Muscle layer of colon (tissue), 2 donors: Measurements from ENCODE around the gene RND1.
A peak's percentile ranks its signal among the peaks of the same experiment; 100 is the strongest.

Experiments
- H3K27ac ChIP-seq: one replicate; pipeline ENCODE4 v1.7.0; 2013; ENCODE audit warnings: low read depth, mild to moderate bottlenecking, low read length, moderate library complexity
- H3K27me3 ChIP-seq, 2 donors: one replicate each; pipeline ENCODE4 v1.7.0; 2013; ENCODE audit warnings: low read length in 2 of 2, mild to moderate bottlenecking in 2 of 2; ENCODE audit not compliant: insufficient read depth in 2 of 2, control insufficient read depth in 1 of 2
- H3K36me3 ChIP-seq: one replicate; pipeline ENCODE4 v1.7.0; 2013; ENCODE audit warnings: mild to moderate bottlenecking, low read length; ENCODE audit not compliant: insufficient read depth
- H3K4me1 ChIP-seq: one replicate; pipeline ENCODE4 v1.7.0; 2013; ENCODE audit warnings: mild to moderate bottlenecking, low read length; ENCODE audit not compliant: insufficient read depth
- H3K4me3 ChIP-seq, 2 donors: one replicate each; pipeline ENCODE4 v1.7.0; 2013; ENCODE audit warnings: low read length in 2 of 2, low read depth in 1 of 2, mild to moderate bottlenecking in 1 of 2, moderate library complexity in 1 of 2
- H3K9ac ChIP-seq: one replicate; pipeline ENCODE4 v1.7.0; 2013; ENCODE audit warnings: low read length
- H3K9me3 ChIP-seq: one replicate; pipeline ENCODE4 v1.7.0; 2013; ENCODE audit warnings: mild to moderate bottlenecking, low read length
- donor health status: abdominal sarcoma.
- donor health status: Adenocarcinoma of cecum.

The RND1 gene

DNA sequence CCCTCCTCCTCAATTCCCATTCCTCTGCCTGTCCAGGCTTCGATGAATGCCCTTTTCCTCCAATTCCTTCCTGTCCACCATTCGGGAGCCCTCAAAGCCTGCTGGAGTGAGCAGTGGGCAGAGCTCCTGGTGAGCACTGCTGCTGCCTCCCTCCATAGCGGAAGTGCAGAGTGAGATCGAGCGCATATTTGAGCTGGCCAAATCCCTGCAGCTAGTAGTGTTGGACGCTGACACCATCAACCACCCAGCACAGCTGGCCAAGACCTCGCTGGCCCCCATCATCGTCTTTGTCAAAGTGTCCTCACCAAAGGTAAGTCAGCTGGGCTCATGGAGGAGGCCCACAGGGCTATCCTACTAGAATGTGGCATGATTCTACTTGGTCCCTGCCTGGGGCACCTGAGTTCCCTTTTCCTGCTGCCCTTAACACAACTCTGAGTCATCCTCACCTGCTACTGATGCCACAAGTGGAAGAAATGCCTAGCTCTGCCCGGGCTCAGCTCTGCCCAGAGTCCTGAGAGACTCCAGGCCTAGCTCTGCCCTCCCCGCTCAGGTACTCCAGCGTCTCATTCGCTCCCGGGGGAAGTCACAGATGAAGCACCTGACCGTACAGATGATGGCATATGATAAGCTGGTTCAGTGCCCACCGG is 39.3 kb downstream of the RND1 start:
- H3K4me1 ChIP-seq: no peaks in the 10 kb centered on the region
- peaks cover 34% of the 10 kb centered on the region for H3K36me3 ChIP-seq
- no peak overlapping the region for H3K27ac ChIP-seq
- H3K9ac ChIP-seq: no peak overlapping the region
- no peaks in the 10 kb centered on the region for H3K27me3 ChIP-seq
- H3K4me3 ChIP-seq: no peak overlapping the region
- no peaks in the 10 kb centered on the region for H3K9me3 ChIP-seq

DNA sequence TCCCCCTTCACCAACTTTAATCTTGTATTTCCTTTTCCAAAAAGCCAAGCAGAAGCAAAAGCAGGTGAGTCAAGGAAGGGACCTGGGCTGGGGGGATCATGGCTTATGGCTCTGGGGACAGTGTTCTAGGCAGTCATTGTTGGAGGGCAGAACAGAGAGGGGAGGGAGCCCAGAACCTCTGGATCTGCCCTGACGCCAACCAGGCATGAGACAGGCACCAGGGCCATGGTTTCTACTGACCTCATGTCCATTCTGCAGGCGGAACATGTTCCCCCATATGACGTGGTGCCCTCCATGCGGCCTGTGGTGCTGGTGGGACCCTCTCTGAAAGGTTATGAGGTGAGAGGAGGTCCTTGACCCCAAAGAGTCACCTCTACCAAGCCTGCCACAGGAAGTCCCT is 40.8 kb downstream of the RND1 start:
- Histone ChIP-seq H3K36me3 (peaks cover 20% of the 10 kb centered on the region), H3K9me3 (no peaks in the 10 kb centered on the region), H3K4me1 (no peaks in the 10 kb centered on the region), H3K27me3 (no peaks in the 10 kb centered on the region), H3K9ac (no peak overlapping the region), H3K27ac (no peak overlapping the region), H3K4me3 (no peak overlapping the region)

DNA sequence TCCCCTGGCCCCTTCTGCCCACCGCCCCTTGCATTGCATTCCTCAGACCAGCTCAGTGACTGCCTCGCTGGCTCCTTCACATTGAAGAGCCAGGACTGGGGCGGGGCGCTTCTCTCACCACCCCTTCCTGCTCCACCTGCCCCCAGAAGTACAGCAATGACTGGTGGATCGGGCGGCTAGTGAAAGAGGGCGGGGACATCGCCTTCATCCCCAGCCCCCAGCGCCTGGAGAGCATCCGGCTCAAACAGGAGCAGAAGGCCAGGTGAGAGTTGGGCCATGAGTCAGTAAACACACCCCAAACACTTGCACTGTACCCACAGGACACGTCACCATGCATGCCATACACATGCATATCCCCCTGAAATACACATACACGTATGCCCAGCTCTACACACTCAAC is 41.6 kb downstream of the RND1 start:
- peaks cover 3% of the 10 kb centered on the region for H3K4me1 ChIP-seq
- no peaks in the 10 kb centered on the region for H3K9me3 ChIP-seq
- H3K27me3 ChIP-seq: no peaks in the 10 kb centered on the region
- H3K27ac ChIP-seq: no peak overlapping the region
- H3K9ac ChIP-seq: no peak overlapping the region
- no peak overlapping the region for H3K4me3 ChIP-seq
- peaks cover 12% of the 10 kb centered on the region for H3K36me3 ChIP-seq

DNA sequence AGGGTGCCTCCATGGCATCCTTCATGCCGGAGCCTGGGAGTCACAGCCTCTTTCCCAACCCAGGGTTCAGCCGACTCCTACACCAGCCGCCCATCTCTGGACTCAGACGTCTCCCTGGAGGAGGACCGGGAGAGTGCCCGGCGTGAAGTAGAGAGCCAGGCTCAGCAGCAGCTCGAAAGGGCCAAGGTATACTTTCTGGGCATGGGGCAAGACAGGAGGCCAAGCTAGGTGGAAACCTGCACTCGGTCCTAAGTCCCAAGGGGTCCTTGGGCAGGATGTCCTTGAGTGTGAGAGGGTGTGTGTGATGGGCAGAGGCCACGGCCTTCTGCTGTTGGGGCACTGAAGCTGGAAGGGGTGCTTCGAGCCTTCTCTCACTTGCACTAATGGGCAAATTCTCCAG is 42.4 kb downstream of the RND1 start:
- Histone ChIP-seq H3K36me3 (peaks cover 12% of the 10 kb centered on the region), H3K27ac (no peak overlapping the region), H3K4me1 (peaks cover 7% of the 10 kb centered on the region), H3K9me3 (no peaks in the 10 kb centered on the region), H3K4me3 (no peak overlapping the region), H3K9ac (no peak overlapping the region), H3K27me3 (no peaks in the 10 kb centered on the region)

DNA sequence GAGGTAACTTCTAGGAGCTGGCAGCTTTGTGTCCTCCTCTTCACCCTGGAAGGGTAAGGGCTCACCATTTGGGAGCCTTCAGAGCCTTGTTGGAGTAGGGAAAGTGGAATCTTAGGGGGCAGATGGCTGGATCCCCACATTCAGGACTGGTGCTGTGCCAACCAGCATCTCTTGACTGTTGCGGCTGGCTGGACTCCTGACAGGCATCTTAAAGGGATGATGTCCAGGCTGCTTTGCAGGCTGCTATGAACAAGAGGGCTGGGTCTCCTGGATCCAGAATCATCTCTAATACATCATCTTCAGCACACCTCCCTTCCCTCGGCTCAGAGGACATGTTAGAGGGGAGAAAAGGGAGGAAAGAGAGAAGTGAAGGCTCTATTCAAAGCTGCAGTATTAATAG is 43.0 kb downstream of the RND1 start:
- Histone ChIP-seq H3K9ac (no peak overlapping the region), H3K9me3 (no peaks in the 10 kb centered on the region), H3K4me1 (peaks cover 10% of the 10 kb centered on the region)

DNA sequence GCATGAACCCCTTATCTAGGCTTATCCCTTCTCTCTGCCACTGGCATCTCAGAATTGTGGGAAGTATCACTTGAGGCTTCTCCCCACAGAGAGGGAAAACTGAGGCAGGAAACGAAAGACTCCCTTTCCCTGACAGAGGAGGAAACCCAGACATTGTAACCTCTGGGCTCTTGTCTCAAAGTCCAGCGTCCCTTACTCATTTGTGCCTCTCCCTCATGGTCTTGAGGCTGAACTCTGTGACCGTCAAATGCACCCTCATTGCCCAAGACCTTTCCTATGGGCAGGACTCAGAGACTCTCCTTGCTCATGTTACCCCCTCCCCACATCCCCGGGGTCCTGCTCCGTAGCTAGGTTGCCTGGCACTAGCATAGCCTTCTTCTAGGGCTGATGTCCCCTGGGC is 43.5 kb downstream of the RND1 start:
- no peak overlapping the region for H3K4me3 ChIP-seq
- no peak overlapping the region for H3K27ac ChIP-seq
- H3K36me3 ChIP-seq: peaks cover 11% of the 10 kb centered on the region
- H3K9me3 ChIP-seq: no peaks in the 10 kb centered on the region
- no peak overlapping the region for H3K9ac ChIP-seq
- H3K27me3 ChIP-seq: no peaks in the 10 kb centered on the region
- H3K4me1 ChIP-seq: peaks cover 15% of the 10 kb centered on the region

More for the DNA sequence above, 43.0 kb downstream of the RND1 start:
- no peaks in the 10 kb centered on the region for H3K27me3 ChIP-seq
- H3K27ac ChIP-seq: no peak overlapping the region
- H3K4me3 ChIP-seq: no peak overlapping the region
- H3K36me3 ChIP-seq: peaks cover 12% of the 10 kb centered on the region

DNA sequence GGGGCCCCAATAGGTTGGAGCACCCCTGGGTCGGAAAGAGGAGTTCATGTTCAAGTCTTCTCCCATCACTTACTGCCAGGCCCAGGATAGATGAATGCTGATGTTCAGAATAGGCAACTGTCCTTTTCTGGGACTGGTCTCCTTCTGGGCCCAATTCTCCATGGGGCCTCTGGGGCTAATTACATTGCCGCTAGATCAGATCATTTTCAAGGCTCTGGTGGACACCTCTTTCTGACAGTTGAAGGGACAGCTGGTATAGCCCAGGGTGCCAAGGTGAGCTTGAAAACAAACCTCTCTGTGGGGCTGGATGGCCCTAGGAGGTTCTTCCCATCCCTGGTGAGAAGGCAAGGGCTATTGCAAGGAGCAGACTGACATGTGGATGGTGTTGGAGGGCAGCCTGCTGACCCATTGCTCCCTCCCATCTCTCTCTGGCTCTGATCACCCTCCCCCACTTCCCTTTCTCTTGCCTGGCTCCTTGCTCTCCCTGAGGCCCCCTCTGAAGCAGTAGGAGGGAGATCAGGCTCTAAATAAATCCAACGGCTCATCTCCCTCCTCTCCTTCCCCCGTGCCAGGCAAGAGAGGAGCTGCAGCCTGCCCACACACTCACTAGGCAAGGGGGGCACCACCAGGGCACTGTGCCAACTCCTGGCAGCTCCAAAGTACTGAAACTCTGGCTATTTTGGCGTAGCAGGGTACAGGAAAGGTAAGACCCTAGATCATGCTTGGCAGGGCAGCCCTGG is 45.5 kb downstream of the RND1 start:
- H3K36me3 ChIP-seq: no peaks in the 10 kb centered on the region
- H3K4me3 ChIP-seq: no peak overlapping the region
- H3K9ac ChIP-seq: no peak overlapping the region
- no peaks in the 10 kb centered on the region for H3K27me3 ChIP-seq
- no peak overlapping the region for H3K27ac ChIP-seq
- H3K4me1 ChIP-seq: peaks cover 25% of the 10 kb centered on the region
- H3K9me3 ChIP-seq: no peaks in the 10 kb centered on the region

DNA sequence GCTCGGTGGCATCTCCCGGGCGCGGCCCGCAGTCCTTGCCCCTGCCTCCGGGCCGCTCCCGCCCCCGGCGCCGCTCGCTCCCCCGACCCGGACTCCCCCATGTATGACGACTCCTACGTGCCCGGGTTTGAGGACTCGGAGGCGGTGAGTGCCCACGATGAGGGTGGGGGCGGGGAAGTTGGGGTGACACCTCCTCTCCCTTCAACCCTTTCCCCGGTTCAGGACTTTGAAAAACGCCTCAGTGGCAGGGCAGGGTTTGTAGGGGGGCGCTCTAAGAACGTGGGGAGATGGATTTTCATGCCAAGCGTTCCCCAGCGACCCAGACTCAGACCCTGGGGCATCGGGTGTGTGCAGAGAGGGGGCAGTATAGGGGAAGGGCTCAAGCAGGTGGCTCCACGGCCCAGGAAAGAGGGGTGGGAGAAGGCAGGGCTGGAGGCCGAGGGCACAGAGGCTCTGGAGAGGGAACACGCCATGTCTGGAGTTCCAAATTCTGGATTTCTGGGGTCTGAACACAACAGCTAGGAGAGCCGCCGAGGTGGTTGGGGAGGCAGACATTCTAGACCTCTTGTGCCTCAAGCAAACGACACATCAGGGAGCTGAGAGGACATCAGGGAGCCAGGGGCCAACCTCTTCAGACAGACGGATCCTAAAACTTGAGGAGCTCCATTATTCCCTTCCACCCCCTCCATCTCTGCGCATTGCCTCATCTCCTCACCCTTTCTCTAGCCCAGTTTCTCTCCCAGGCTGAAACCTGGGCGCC is 46.7 kb downstream of the RND1 start:
- H3K9ac ChIP-seq: peak overlapping the region; percentile 33

DNA sequence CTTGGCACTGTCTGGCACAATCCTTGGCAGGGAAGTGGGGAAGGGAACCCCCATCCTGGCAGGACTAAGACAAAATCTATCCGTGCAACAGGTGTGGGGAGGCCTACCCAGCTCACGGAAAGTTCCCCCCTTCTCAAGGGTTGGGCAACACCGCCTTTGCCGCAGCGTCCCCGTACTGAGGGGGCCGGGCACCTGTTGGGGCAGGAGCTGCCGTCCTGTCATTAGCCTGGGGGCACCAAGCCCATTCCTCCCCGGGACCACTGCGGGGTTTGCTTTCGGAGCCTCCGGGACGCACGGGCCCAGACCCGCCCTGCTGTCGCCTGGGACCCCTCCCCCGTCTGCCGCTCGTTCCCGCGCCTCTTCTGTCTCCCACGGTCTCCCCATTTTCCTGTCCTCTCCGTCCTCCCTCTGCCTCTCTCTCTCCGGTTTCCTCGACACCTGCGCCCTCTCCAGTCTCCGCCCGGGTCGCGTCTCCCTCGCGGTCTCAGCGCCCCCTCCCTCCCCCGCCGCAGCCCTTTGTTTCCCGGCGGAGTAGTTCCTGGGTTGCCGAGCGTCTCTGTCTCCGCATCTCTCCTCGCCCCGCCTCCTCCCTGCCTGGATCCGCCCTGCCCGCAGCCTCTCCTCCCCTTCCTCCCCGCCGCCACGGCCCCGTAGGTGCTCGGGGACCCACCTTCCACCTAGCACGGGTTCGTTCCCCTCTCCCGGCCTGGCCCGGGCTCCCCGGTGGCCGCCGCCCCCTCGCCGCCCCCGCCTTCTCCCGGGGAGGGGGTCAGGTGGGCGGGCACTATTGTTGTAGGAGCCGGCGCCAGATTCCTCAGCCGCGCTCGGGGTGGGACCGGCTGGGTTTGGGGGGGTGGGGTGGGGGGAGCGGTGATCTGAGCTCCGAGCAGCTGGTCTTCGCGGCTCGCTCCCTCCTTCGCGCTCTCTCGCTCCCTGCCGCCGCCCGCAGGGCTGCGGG is 47.5 kb downstream of the RND1 start, which contains the start of gene CACNB3:
Gene CACNB3 (plus strand): TSS at position 624 of the 958 bp plus-strand sequence. CDS start 434 bp downstream, outside the sequence.
- Histone ChIP-seq H3K9me3 (no peaks in the 10 kb centered on the region), H3K4me1 (peaks cover 31% of the 10 kb centered on the region), H3K27ac (no peak within 1 kb of the TSS), H3K27me3 (no peaks in the 10 kb centered on the region), H3K9ac (peak within 1 kb of the TSS; percentile 33), H3K4me3 (peak within 1 kb of the TSS; percentile 60 to 67), H3K36me3 (no peaks in the 10 kb centered on the region)

More for the DNA sequence above, 46.7 kb downstream of the RND1 start:
- Histone ChIP-seq H3K27me3 (no peaks in the 10 kb centered on the region), H3K4me1 (peaks cover 25% of the 10 kb centered on the region), H3K27ac (no peak overlapping the region), H3K9me3 (no peaks in the 10 kb centered on the region), H3K36me3 (no peaks in the 10 kb centered on the region), H3K4me3 (peak overlapping the region; percentile 60 to 67)

DNA sequence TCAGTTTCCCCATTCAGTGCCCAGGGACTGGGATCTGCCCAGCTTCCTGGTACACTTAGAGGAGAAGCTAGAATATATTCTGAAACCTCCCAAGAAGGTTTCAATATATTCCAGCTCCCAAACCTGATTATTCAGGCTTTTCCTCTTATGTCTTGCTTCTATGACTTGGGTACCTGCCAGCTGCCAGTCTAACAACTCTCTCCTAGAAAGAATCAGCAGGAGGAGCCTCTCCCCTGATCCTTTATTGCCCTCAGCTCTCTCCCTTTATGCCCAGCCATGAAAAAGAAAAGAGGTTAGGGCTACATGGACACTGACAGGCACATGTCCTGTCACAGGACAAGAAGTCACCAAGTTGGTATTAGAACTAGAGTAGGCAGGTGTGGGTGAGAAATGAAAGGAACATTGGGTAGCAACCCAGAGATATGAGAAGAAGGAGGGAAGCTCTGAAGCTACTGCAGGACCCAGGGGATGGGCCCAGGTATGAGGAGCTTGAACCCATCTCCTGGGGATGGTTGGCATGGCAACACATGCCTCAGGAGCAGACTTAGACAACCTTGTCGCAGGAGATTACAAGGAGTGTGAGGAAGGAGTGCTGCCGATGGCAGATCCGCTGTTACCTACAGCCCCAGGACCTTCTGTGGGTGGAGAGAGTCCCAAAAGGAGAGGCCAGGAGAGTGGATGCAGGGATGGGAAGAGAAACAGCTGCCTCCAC is 49.4 kb downstream of the RND1 start:
- Histone ChIP-seq H3K4me3 (peak overlapping the region; percentile 88 to 90), H3K27ac (peak overlapping the region; percentile 97), H3K9me3 (no peaks in the 10 kb centered on the region), H3K4me1 (peaks cover 32% of the 10 kb centered on the region), H3K9ac (no peak overlapping the region), H3K27me3 (no peaks in the 10 kb centered on the region), H3K36me3 (no peaks in the 10 kb centered on the region)
